Activated gamma-delta T cell treated with Interleukin-2 at 50 U/mL for 16 hours (primary cell): Measurements from ENCODE around the gene SPATS2.

ENCODE experiments used
- DNase-seq: peaks from one replicate; pipeline ENCODE4 v3.0.0-alpha.2; 2020

SPATS2 gene

GRCh38 chr12:49336645-49337584, 30.3 kb upstream of the SPATS2 start, which contains the start of gene C1QL4:
Gene C1QL4, minus strand, starts transcription at chr12:49337188. Its CDS starts 711 bp downstream, at chr12:49336477.
- peak; percentile 91 for DNase-seq

DNA sequence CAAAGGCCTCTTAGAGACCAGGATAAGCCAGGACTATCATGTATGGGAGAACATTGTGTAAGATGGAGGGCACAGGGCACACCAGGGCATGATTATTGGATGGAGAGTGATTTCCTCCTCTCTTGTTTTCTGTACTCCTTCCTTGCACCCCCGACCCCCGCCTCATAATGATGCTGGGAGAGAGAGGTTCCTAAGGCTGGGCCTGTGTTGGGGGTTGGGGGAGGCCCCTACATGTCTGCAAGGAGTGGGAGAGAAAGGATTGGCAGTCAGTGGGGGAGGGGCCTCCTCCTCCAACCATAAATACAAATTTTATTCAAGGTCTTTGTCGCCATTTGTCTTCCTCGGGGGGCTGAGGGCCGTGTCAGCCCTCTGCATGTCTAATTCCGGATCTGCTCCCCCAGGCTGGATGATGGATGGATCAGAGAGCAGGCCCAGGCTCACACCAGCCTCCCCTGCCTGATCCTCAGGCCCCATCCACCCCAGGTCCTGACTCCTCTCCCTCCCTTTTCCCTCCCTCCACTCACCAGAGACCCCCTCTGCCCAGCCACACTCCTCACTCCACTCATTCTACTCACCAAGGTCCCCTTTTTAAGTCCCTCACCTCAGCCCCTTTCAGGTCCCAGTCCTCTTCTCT, 28.3 kb upstream of the SPATS2 start:
- no peak for DNase-seq

DNA sequence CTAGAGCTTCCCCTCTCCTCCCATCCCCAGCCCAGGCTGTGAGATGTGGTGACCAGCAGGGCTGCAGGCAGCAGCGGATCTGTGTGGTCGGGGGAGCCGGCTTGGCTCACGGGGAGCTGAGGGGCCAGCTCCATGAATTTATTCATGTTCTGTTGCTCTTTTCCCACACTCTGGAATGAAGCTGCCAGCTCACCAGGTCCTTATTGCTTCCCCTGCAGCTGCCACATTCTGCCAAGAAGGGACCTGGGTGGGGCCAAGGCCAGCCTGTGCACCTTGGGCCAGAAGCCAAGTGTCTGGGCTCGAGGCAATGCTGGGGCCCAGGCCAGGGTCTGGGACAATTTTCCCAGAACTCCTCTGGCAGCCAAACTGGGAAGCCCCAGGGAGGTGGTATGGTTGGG, 27.8 kb upstream of the SPATS2 start:
- no peak for DNase-seq

DNA sequence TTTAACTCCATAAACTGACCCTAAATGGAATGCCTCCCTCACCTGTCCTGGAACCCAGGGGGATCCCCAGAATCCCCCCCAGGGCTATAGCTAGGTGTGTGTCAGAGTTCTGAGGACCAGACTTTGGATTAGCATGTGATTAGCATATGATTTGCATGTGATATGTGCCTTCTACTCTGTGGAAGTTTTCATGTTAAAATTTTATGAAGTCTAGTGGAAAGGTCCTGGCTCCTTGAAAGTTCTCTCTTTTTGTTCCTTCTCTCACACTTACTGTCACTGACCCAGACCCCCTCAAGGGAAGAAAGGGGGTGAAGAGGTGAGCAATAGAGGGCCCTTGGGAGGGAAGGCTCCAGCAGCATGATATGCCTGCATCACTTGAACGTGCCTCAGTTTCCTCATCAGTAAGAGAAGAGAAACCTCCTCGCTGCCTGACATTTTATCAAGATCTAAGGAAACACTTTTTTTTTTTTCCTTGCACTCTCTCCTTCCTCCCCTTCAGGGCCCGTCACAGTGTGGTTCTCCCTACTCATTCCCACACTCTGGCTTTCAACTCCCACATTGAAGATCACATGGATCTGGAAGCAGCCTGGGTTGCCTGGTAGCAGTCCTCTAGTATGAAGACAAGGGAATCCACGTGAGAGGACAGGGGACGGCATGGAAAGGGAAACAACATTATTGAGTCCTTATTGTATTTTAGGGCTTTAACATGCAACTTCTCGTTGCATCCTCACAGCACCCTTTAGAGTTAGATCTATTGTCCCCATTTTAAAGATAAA, 27.0 kb upstream of the SPATS2 start:
- no peak for DNase-seq

- DNase-seq = no peak
Measured at GRCh38 chr12:49340971-49341776, 26.1 kb upstream of the SPATS2 start.

DNA sequence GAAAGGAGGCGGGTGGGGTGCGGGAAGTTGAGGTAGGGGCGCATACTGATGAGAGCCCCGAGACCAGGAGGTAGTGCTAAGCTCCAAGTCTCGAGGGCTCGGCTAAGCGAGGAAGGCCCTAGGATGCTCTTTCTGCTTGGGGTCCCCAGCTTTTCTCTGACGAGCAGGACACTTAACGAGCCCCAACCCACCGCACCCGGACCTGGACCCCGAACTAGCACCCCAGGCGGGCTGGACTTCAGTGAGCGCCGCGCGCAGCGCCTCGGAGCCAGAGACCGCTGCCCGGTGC, 25.5 kb upstream of the SPATS2 start:
- DNase-seq = no peak

- DNase-seq = peak; percentile 63
Measured at GRCh38 chr12:49342066-49342913, 25.0 kb upstream of the SPATS2 start.

DNA sequence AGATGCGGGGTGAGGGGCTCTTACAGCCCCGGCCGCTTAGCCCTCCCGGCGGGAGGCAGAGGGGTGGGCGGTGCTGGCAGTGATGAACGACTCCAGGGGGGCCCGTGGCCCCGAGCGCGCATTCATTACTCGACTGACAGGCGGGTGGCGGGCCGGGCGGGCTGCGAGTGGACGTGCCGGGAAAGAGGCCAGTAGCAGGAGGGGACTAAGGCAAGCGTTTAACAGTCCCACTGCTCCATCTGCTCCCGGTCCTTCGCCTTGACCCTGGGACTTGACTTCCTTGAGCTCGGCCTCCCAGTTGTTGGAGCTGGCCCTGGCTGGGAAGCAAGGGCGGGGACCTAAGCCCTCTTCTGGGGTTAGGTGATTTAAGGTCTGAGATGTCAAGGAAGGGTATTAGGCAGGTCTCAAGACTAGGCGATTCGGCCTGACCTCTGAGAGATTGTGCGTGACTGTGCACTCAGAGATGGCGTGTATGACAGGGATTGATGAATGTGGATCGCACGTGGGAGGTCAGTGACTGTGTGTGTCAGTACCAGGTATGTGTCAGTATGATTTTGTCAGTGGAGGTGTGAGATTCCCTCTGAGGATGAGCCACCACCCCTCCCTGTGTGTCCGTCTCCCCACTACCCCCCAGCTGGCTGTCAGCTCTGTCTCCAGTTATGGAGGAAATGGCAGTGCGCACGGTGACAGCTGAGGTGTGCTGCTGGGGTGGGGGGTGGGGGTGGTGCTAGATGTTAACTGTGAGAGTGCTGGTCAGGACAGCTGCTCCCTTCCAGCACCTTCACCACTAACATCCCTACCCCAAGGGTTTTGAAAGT, 24.1 kb upstream of the SPATS2 start:
- no peak for DNase-seq

- no peak for DNase-seq
Measured at GRCh38 chr12:49344486-49345050, 22.7 kb upstream of the SPATS2 start.

GRCh38 chr12:49345051-49345824, 22.0 kb upstream of the SPATS2 start:
- no peak for DNase-seq

GRCh38 chr12:49345825-49346658, 21.2 kb upstream of the SPATS2 start:
- no peak for DNase-seq

GRCh38 chr12:49346659-49347310, 20.5 kb upstream of the SPATS2 start, which contains the start of gene DNAJC22:
Gene DNAJC22, plus strand, starts transcription at chr12:49346888. Its CDS starts 1,985 bp downstream, at chr12:49348873.
- no peak for DNase-seq

DNA sequence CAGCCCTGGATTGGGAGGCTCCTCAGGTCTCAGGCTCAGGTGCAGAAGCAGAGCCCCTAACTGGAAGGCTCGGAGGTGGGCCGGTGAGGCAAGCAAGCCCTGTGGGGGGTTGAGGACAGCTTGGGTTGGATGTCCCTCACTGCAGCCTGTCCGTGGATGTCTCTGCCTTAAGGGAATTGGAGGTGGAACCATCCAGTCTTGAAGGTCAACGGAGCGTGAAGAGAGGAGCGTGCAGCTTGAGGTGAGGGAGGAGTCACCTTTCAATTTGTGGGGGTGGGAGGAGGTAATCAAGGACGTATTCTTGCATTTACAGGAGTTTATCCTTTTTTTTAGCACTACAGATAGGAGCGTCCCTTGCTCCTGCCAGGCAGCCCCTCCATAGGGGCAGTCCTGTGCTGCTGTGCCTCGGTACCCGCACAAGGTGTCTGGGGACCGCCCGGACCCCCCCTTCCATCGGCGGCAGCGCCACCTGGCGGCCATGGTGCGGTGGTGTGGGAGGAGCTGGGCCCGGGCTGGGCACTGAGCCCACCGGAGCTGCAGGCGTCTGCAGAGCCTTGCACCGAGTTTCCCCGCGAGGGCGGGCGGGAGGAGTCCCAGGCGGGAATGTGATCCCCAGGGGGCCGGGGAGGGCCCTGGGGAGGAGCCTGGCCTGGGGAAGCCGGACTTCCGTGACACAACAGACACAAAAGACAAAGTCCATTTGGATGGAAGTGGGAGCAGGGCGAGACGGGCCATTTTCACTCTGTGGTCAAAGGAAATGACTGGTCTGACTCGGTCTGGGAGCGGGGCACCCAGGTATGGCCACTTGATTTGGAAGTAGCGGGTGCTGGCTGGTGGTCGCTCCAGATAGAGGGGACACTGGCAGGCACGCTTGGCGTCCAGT, 19.7 kb upstream of the SPATS2 start:
- peak; percentile 80 for DNase-seq

DNA sequence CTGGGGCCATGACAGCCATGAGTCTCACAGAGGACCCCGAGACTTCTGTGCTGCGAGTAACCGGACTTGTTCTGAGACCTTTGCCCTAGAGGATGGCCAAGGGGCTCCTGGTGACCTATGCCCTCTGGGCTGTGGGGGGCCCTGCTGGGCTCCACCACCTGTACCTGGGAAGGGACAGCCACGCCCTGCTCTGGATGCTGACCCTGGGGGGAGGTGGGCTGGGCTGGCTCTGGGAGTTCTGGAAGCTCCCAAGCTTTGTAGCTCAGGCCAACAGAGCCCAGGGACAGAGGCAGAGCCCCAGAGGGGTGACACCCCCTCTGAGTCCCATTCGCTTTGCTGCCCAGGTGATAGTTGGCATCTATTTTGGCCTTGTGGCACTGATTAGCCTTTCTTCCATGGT, 18.5 kb upstream of the SPATS2 start:
- no peak for DNase-seq

- no peak for DNase-seq
Measured at GRCh38 chr12:49349266-49349665, 18.0 kb upstream of the SPATS2 start.

DNA sequence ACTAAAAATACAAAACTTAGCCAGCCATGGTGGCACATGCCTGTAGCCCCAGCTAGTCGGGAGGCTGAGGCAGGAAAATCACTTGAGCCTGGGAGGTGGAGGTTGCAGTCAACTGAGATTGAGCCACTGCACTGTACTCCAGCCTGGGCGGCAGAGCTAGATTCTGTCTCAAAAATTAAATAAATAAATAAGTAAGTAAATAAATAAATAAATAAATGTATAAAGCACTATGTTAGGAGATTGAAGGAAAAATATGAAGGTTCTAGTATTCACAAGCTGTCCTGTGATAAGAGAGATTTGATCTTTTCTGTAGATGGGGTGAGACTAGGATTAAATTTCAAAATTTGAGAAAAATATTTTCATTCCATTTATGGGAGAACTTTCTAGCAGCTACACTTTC, 14.9 kb upstream of the SPATS2 start:
- no peak for DNase-seq

DNA sequence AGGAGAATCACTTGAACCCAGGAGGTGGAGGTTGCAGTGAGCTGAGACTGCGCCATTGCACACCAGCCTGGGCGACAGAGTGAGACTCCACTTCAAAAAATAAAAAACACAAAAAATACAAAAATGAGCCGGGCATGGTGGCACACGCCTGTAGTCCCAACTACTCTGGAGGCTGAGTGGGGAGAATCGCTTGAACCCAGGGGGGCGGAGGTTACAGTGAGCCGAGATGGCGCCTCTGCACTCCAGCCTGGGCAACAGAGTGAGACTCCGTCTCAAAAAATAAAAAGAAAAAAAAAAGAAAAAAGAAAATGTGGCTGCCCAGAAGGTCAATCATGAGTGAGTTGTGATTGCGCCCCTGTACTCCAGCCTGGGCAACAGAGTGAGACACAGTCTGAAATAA, 11.3 kb upstream of the SPATS2 start:
- no peak for DNase-seq
